Activated naive CD4-positive, alpha-beta T cell treated with anti-CD3 and anti-CD28 coated beads, Interleukin-2, amount 10 ng/mL, durations not matched to agents 7 days and 5 days (primary cell): ENCODE data around the gene CRHR2.
"Not testable (repeated sequence)": the region's sequence is repeated elsewhere in the genome, so short reads cannot be mapped to it uniquely, and the experiment has no call there.

Source experiments
- CTCF ChIA-PET: fragments of 350-600 bp; sonication (Branson Sonifier 250); formaldehyde crosslinking; loops from one replicate; lab custom pipeline; 2021; ENCODE audit warnings: antibody characterized with exemption; lab: Charles Lee
- DNase-seq: peaks from one replicate; pipeline ENCODE4 v3.0.0-alpha.2; 2020
- H3K27ac Mint-ChIP-seq: one replicate; pipeline ENCODE4 v1.8.0; 2021; ENCODE audit warnings: mild to moderate bottlenecking, moderate library complexity, mixed read lengths
- H3K27me3 Mint-ChIP-seq: one replicate; pipeline ENCODE4 v1.8.0; 2021; ENCODE audit warnings: mild to moderate bottlenecking, mixed read lengths
- H3K36me3 Mint-ChIP-seq: one replicate; pipeline ENCODE4 v1.8.0; 2021; ENCODE audit warnings: mixed read lengths
- H3K4me1 Mint-ChIP-seq: one replicate; pipeline ENCODE4 v1.8.0; 2021; ENCODE audit warnings: mixed read lengths
- H3K4me3 Mint-ChIP-seq: one replicate; pipeline ENCODE4 v1.8.0; 2021; ENCODE audit warnings: mild to moderate bottlenecking, moderate library complexity, mixed read lengths
- H3K9me3 Mint-ChIP-seq: one replicate; pipeline ENCODE4 v1.8.0; 2021; ENCODE audit warnings: mixed read lengths

Gene CRHR2

GRCh38 chr7:30649717-30650420 is 32.4 kb downstream of the CRHR2 start:
- H3K36me3 Mint-ChIP-seq, result peaks cover 8% of the 10 kb centered on the region
- H3K4me3 Mint-ChIP-seq, result no peak overlapping the region
- H3K9me3 Mint-ChIP-seq, result no peaks in the 10 kb centered on the region
- CTCF ChIA-PET, result no interaction called here
- no peak for DNase-seq
- H3K27ac Mint-ChIP-seq, result no peak overlapping the region
- no peaks in the 10 kb centered on the region for H3K4me1 Mint-ChIP-seq
- no peaks in the 10 kb centered on the region for H3K27me3 Mint-ChIP-seq

GRCh38 chr7:30648744-30649540 is 33.3 kb downstream of the CRHR2 start:
- no peak for DNase-seq
- Mint-ChIP-seq H3K27me3 (no peaks in the 10 kb centered on the region), H3K36me3 (peaks cover 12% of the 10 kb centered on the region), H3K4me3 (no peak overlapping the region), H3K27ac (no peak overlapping the region), H3K9me3 (no peaks in the 10 kb centered on the region), H3K4me1 (no peaks in the 10 kb centered on the region)
- CTCF ChIA-PET, result no interaction called here

- H3K27me3 Mint-ChIP-seq, result no peaks in the 10 kb centered on the region
- CTCF ChIA-PET, result interaction anchor here (0.8 kb wide), 1 partner anchor 92 kb away, joined by 3 read pairs; no protein-coding TSS in a partner anchor
- H3K27ac Mint-ChIP-seq, result no peak overlapping the region
- peaks cover 13% of the 10 kb centered on the region for H3K36me3 Mint-ChIP-seq
- H3K9me3 Mint-ChIP-seq, result no peaks in the 10 kb centered on the region
- H3K4me1 Mint-ChIP-seq, result no peaks in the 10 kb centered on the region
- no peak overlapping the region for H3K4me3 Mint-ChIP-seq
- no peak for DNase-seq
These were observed 34.5 kb downstream of the CRHR2 start for GRCh38 chr7:30647589-30648364.

- Mint-ChIP-seq H3K4me3 (no peak overlapping the region), H3K27me3 (no peaks in the 10 kb centered on the region), H3K27ac (no peak overlapping the region), H3K4me1 (no peaks in the 10 kb centered on the region), H3K9me3 (no peaks in the 10 kb centered on the region), H3K36me3 (peaks cover 13% of the 10 kb centered on the region)
- DNase-seq, result no peak
- CTCF ChIA-PET, result interaction anchor here (0.9 kb wide), 1 partner anchor 97 kb away, joined by 3 read pairs; no protein-coding TSS in a partner anchor
These were observed 36.1 kb downstream of the CRHR2 start for GRCh38 chr7:30646154-30646553.

- Mint-ChIP-seq H3K36me3 (peaks cover 13% of the 10 kb centered on the region), H3K4me1 (no peaks in the 10 kb centered on the region), H3K4me3 (no peak overlapping the region), H3K9me3 (no peaks in the 10 kb centered on the region), H3K27me3 (no peaks in the 10 kb centered on the region), H3K27ac (no peak overlapping the region)
- CTCF ChIA-PET, result no interaction called here
- DNase-seq, result no peak
These were observed 36.6 kb downstream of the CRHR2 start for GRCh38 chr7:30645661-30646060.

- H3K4me3 Mint-ChIP-seq, result no peak overlapping the region
These were observed 37.8 kb downstream of the CRHR2 start for GRCh38 chr7:30644286-30644955.

GRCh38 chr7:30642789-30643188 is 39.5 kb downstream of the CRHR2 start:
- Mint-ChIP-seq H3K4me1 (no peaks in the 10 kb centered on the region), H3K4me3 (no peak overlapping the region), H3K9me3 (no peaks in the 10 kb centered on the region), H3K27me3 (no peaks in the 10 kb centered on the region), H3K27ac (no peak overlapping the region), H3K36me3 (peaks cover 14% of the 10 kb centered on the region)
- CTCF ChIA-PET, result interaction anchor here (1.4 kb wide), 1 partner anchor 97 kb away, joined by 3 read pairs; no protein-coding TSS in a partner anchor
- no peak for DNase-seq

More at GRCh38 chr7:30644286-30644955, 37.8 kb downstream of the CRHR2 start:
- Mint-ChIP-seq H3K9me3 (no peaks in the 10 kb centered on the region), H3K4me1 (no peaks in the 10 kb centered on the region), H3K36me3 (peaks cover 13% of the 10 kb centered on the region), H3K27me3 (no peaks in the 10 kb centered on the region), H3K27ac (peak overlapping the region; percentile 57)
- DNase-seq, result no peak
- CTCF ChIA-PET, result interaction anchor here (1.4 kb wide), 1 partner anchor 96 kb away, joined by 3 read pairs; no protein-coding TSS in a partner anchor

GRCh38 chr7:30642322-30642721 is 39.9 kb downstream of the CRHR2 start:
- H3K36me3 Mint-ChIP-seq, result peaks cover 14% of the 10 kb centered on the region
- CTCF ChIA-PET, H3K27me3 Mint-ChIP-seq, H3K4me3 Mint-ChIP-seq, H3K4me1 Mint-ChIP-seq, DNase-seq, H3K9me3 Mint-ChIP-seq, H3K27ac Mint-ChIP-seq: not testable (repeated sequence)

- DNase-seq, result no peak
- Mint-ChIP-seq H3K27ac (no peak overlapping the region), H3K4me3 (no peak overlapping the region), H3K9me3 (no peaks in the 10 kb centered on the region), H3K27me3 (no peaks in the 10 kb centered on the region), H3K36me3 (peaks cover 46% of the 10 kb centered on the region), H3K4me1 (no peaks in the 10 kb centered on the region)
- CTCF ChIA-PET, result no interaction called here
These were observed 46.5 kb downstream of the CRHR2 start for GRCh38 chr7:30635798-30636197.

GRCh38 chr7:30634634-30635201 is 47.5 kb downstream of the CRHR2 start:
- Mint-ChIP-seq H3K27me3 (no peaks in the 10 kb centered on the region), H3K9me3 (no peaks in the 10 kb centered on the region), H3K27ac (no peak overlapping the region), H3K36me3 (peaks cover 51% of the 10 kb centered on the region), H3K4me1 (no peaks in the 10 kb centered on the region), H3K4me3 (no peak overlapping the region)
- no peak for DNase-seq
- CTCF ChIA-PET, result interaction anchor here (1.5 kb wide), 1 partner anchor 105 kb away, joined by 6 read pairs; no protein-coding TSS in a partner anchor

- no peak for DNase-seq
- H3K4me1 Mint-ChIP-seq, result no peaks in the 10 kb centered on the region
- H3K27ac Mint-ChIP-seq, result no peak overlapping the region
- no peak overlapping the region for H3K4me3 Mint-ChIP-seq
- H3K36me3 Mint-ChIP-seq, result peaks cover 55% of the 10 kb centered on the region
- CTCF ChIA-PET, result interaction anchor here (1.5 kb wide), 1 partner anchor 106 kb away, joined by 6 read pairs; no protein-coding TSS in a partner anchor
- no peaks in the 10 kb centered on the region for H3K27me3 Mint-ChIP-seq
- no peaks in the 10 kb centered on the region for H3K9me3 Mint-ChIP-seq
These were observed 48.0 kb downstream of the CRHR2 start for GRCh38 chr7:30634193-30634626.

- Mint-ChIP-seq H3K4me1 (no peaks in the 10 kb centered on the region), H3K9me3 (no peaks in the 10 kb centered on the region), H3K4me3 (no peak overlapping the region), H3K36me3 (peaks cover 63% of the 10 kb centered on the region), H3K27me3 (no peaks in the 10 kb centered on the region), H3K27ac (no peak overlapping the region)
- CTCF ChIA-PET, result interaction anchor here (0.6 to 1.5 kb wide), 3 partner anchors 14 to 285 kb away, joined by 3 to 6 read pairs (median 3); no protein-coding TSS in a partner anchor
- no peak for DNase-seq
These were observed 49.0 kb downstream of the CRHR2 start for GRCh38 chr7:30633223-30633622.

- Mint-ChIP-seq H3K27ac (no peak overlapping the region), H3K27me3 (no peaks in the 10 kb centered on the region), H3K9me3 (no peaks in the 10 kb centered on the region), H3K4me1 (peaks cover 8% of the 10 kb centered on the region), H3K36me3 (peaks cover 68% of the 10 kb centered on the region), H3K4me3 (no peak overlapping the region)
- CTCF ChIA-PET, result interaction anchor here (1.0 to 1.1 kb wide), 2 partner anchors 34 to 52 kb away, joined by 3 read pairs; no protein-coding TSS in a partner anchor
- DNase-seq, result no peak
These were observed 51.3 kb downstream of the CRHR2 start for GRCh38 chr7:30630986-30631385.
